Tibial artery (tissue), 4 donors: ENCODE results near the gene MYO18A.
"Not testable (repeated sequence)": the region's sequence is repeated elsewhere in the genome, so short reads cannot be mapped to it uniquely, and the experiment has no call there.

ENCODE experiments used
- DNase-seq, 2 donors: peaks; one replicate each; pipeline ENCODE4 v3.0.0-alpha.2; 2019
- H3K27ac ChIP-seq, 2 donors: fragments of 200-600 bp; sonication (generic) in 1 of 2; 1 replicate in 1 of 2; 2 replicates in 1 of 2; pipeline ENCODE4 v1.5.1; 2018 to 2019; ENCODE audit warnings: mild to moderate bottlenecking in 1 of 2
- H3K27me3 ChIP-seq, 2 donors: fragments of 200-600 bp; sonication (generic) in 1 of 2; one replicate each; pipeline versions ENCODE4 v1.5.1 to v1.6.0; 2016 to 2019
- H3K36me3 ChIP-seq, 3 donors: fragments of 200-600 bp; sonication (generic) in 2 of 3; one replicate each; pipeline ENCODE4 v1.5.1; 2016 to 2019; ENCODE audit warnings: mild to moderate bottlenecking in 2 of 3
- H3K4me1 ChIP-seq, 4 donors: fragments of 200-600 bp; sonication (generic) in 2 of 4; 1 replicate in 3 of 4; 2 replicates in 1 of 4; pipeline ENCODE4 v1.5.1; 2016 to 2019
- H3K4me3 ChIP-seq, 2 donors: fragments of 200-600 bp; sonication (generic) in 1 of 2; 1 replicate in 1 of 2; 2 replicates in 1 of 2; pipeline ENCODE4 v1.5.1; 2018 to 2019; ENCODE audit warnings: mild to moderate bottlenecking in 2 of 2
- H3K9me3 ChIP-seq, 3 donors: fragments of 200-600 bp; sonication (generic) in 1 of 3; one replicate each; pipeline ENCODE4 v1.5.1; 2016 to 2019
- intact Hi-C: fragments of 100-400 bp; cut with DNase I; formaldehyde crosslinking; loops from one replicate; pipeline ENCODE4 v1.15.0; 2023; ENCODE audit warnings: low total_unique reads
- TF ChIP-seq, protein P1 (sequence below), 2 experiments: fragments of 200-600 bp in 1 of 2; fragments of 450-650 bp in 1 of 2; IDR thresholded peaks; one replicate each; pipeline ENCODE4 v1.5.1; 2017 to 2019; ENCODE audit warnings: antibody characterized with exemption in 2 of 2, mild to moderate bottlenecking in 1 of 2, moderate library complexity in 1 of 2

MYO18A gene

DNA sequence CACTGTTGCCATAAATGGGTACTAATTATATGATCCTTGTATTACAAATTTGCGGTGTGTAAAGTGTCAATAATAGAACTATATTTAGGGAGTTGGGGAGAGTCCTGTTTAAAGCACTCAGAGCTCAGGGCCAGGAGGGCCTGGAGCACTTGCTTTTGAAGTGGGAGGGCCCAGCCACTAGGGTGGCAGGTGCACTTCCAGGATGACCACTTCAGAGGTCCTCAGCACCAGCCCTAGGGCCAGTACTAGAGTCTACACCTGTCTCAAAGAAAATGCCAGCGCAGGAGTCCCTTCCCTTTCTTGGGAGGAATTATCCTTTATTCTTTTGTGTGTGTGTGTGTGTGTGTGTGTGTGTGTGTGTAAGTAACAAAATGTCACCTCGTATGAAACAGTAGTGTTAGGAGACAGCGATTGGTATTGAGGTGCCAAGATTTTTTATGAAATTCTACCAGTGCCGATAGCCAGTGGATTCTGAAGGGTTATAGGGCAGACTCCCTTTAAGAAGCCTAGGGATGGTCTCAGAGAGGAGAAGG is 31.9 kb downstream of the MYO18A start:
- Histone ChIP-seq H3K27ac (peak overlapping the region; percentile 69 to 84), H3K4me1 (peaks cover 0 to 25% (median 12%) of the 10 kb centered on the region in 4 donors), H3K36me3 (no peaks in the 10 kb centered on the region), H3K9me3 (no peaks in the 10 kb centered on the region), H3K27me3 (no peaks in the 10 kb centered on the region), H3K4me3 (peak overlapping the region; percentile 50 to 62)
- TF ChIP-seq, protein P1, sequence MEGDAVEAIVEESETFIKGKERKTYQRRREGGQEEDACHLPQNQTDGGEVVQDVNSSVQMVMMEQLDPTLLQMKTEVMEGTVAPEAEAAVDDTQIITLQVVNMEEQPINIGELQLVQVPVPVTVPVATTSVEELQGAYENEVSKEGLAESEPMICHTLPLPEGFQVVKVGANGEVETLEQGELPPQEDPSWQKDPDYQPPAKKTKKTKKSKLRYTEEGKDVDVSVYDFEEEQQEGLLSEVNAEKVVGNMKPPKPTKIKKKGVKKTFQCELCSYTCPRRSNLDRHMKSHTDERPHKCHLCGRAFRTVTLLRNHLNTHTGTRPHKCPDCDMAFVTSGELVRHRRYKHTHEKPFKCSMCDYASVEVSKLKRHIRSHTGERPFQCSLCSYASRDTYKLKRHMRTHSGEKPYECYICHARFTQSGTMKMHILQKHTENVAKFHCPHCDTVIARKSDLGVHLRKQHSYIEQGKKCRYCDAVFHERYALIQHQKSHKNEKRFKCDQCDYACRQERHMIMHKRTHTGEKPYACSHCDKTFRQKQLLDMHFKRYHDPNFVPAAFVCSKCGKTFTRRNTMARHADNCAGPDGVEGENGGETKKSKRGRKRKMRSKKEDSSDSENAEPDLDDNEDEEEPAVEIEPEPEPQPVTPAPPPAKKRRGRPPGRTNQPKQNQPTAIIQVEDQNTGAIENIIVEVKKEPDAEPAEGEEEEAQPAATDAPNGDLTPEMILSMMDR (IDR thresholded peaks at IDR 0.05), result no peak
- no peak for DNase-seq
- intact Hi-C loops, result loop anchor here (2.0 kb wide), 2 partner anchors 68 to 144 kb away; no protein-coding TSS in a partner anchor

DNA sequence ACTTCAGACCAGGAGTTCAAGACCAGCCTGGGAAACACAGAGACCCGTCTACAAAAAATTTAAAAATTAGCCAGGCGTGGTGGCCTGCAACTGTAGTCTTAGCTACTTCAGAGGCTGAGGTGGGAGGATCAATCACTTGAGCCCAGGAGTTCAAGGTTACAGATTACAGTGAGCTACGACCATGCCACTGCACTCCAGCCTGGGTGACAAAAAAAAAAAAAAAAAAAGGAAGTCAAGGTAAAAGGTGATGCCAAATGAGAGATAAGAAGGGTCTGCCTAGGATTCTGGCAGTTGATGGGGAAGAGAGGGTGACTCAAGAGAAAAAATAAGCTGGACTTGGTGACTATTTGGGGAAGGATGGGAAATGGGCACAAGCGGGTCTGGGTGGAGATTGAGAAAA is 32.5 kb downstream of the MYO18A start:
- Histone ChIP-seq H3K27me3 (no peaks in the 10 kb centered on the region), H3K36me3 (no peaks in the 10 kb centered on the region), H3K27ac (peak overlapping the region; percentile 69 to 84), H3K4me3 (no peak overlapping the region), H3K4me1 (peaks cover 0 to 25% (median 12%) of the 10 kb centered on the region in 4 donors), H3K9me3 (no peaks in the 10 kb centered on the region)
- TF ChIP-seq, protein P1 (IDR thresholded peaks at IDR 0.05), result no peak
- DNase-seq, result no peak
- intact Hi-C loops, result loop anchor here (2.0 kb wide), 2 partner anchors 69 to 145 kb away; no protein-coding TSS in a partner anchor

DNA sequence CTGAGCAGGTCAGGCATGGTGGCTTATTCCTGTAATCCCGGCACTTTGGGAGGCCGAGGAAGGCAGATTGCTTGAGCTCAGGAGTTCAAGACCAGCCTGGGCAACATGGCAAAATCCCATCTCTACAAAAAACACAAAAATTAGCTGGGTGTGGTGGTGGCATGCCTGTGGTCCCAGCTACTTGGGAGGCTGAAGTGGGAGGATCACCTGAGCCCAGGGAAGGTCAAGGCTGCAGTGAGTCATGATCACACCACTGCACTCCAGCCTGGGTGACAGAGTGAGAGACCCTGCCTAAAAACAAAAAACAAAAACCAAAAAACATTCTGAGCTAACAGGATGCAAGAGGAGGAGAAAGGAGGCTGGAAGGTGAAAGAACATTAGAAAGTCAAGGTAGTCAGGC is 33.0 kb downstream of the MYO18A start:
- H3K4me3 ChIP-seq, H3K27me3 ChIP-seq, intact Hi-C loops, H3K36me3 ChIP-seq, DNase-seq, H3K9me3 ChIP-seq: not testable (repeated sequence)
- H3K4me1 ChIP-seq, result peaks cover 0 to 25% (median 14%) of the 10 kb centered on the region in 4 donors
- H3K27ac ChIP-seq, result peak overlapping the region in 1 of 2 donors; percentile 20

GRCh38 chr17:29146369-29146972 is 33.7 kb downstream of the MYO18A start:
- intact Hi-C loops, result no loop called here
- H3K27ac ChIP-seq, result no peak overlapping the region
- no peak overlapping the region for H3K4me3 ChIP-seq
- no peaks in the 10 kb centered on the region for H3K27me3 ChIP-seq
- H3K9me3 ChIP-seq, result no peaks in the 10 kb centered on the region
- no peaks in the 10 kb centered on the region for H3K36me3 ChIP-seq
- peaks cover 0 to 26% (median 16%) of the 10 kb centered on the region in 4 donors for H3K4me1 ChIP-seq
- no peak for DNase-seq
- TF ChIP-seq, protein P1 (IDR thresholded peaks at IDR 0.05), result no peak

DNA sequence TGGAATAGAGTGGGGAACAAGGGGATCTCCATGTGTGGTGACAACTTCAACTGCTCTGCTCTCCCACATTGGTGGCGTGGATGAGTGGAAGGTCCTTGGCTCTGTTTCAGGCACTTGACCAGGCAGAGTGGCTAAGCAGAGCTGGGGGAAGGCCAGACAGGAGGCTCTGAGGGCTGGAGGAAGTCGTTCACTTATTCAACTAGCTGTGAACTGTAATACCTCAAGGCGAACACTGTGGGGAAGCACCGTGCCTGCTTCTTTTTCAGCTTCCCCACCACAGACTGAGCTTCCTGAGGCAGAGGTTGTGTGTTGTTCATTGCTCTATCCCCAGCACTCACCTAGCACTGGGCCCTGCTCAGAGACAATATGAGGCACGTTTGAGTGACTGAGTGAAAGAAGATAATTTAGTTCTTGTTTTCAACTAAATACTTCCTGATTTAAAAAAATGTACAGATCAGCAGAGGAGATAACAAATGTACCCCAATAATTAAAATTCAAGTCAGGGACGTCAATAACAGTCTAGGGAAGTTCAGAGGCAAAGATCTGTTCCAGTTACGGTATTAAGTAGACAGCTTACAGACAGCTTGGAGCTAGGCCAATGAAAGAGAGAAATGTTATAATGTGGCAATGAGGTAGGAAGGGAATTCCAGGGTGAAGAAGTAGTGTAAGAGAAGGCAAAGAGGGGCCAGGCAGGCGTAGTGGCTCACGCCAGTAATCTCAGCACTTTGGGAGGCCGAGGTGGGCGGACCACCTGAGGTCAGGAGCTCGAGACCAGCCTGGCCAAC is 34.7 kb downstream of the MYO18A start:
- TF ChIP-seq, protein P1 (IDR thresholded peaks at IDR 0.05), result peak; percentile 65 to 67
- H3K27me3 ChIP-seq, result no peaks in the 10 kb centered on the region
- DNase-seq, result peak in 1 of 2 donors; percentile 61
- H3K9me3 ChIP-seq, result no peaks in the 10 kb centered on the region
- no peaks in the 10 kb centered on the region for H3K36me3 ChIP-seq
- intact Hi-C loops, result no loop called here
- H3K4me1 ChIP-seq, result peaks cover 0 to 36% (median 23%) of the 10 kb centered on the region in 4 donors
- no peak overlapping the region for H3K4me3 ChIP-seq
- peak overlapping the region in 1 of 2 donors; percentile 17 for H3K27ac ChIP-seq

GRCh38 chr17:29143894-29144293 is 36.3 kb downstream of the MYO18A start:
- no peaks in the 10 kb centered on the region for H3K27me3 ChIP-seq
- intact Hi-C loops, result no loop called here
- H3K4me3 ChIP-seq, result no peak overlapping the region
- DNase-seq, result no peak
- H3K4me1 ChIP-seq, result peaks cover 0 to 43% (median 24%) of the 10 kb centered on the region in 4 donors
- H3K27ac ChIP-seq, result no peak overlapping the region
- no peaks in the 10 kb centered on the region for H3K36me3 ChIP-seq
- no peaks in the 10 kb centered on the region for H3K9me3 ChIP-seq
- TF ChIP-seq, protein P1 (IDR thresholded peaks at IDR 0.05), result peak; percentile 18 to 19
